Measurements from ENCODE around the gene SF3B2. TPM values are rescaled to one million over a fixed set of nuclear protein-coding genes. Genes with fewer than 3 reads are reported as not detected.

SF3B2 gene, protein sequence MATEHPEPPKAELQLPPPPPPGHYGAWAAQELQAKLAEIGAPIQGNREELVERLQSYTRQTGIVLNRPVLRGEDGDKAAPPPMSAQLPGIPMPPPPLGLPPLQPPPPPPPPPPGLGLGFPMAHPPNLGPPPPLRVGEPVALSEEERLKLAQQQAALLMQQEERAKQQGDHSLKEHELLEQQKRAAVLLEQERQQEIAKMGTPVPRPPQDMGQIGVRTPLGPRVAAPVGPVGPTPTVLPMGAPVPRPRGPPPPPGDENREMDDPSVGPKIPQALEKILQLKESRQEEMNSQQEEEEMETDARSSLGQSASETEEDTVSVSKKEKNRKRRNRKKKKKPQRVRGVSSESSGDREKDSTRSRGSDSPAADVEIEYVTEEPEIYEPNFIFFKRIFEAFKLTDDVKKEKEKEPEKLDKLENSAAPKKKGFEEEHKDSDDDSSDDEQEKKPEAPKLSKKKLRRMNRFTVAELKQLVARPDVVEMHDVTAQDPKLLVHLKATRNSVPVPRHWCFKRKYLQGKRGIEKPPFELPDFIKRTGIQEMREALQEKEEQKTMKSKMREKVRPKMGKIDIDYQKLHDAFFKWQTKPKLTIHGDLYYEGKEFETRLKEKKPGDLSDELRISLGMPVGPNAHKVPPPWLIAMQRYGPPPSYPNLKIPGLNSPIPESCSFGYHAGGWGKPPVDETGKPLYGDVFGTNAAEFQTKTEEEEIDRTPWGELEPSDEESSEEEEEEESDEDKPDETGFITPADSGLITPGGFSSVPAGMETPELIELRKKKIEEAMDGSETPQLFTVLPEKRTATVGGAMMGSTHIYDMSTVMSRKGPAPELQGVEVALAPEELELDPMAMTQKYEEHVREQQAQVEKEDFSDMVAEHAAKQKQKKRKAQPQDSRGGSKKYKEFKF
- total RNA-seq = 204 and 229 TPM in 2 replicates

DNA sequence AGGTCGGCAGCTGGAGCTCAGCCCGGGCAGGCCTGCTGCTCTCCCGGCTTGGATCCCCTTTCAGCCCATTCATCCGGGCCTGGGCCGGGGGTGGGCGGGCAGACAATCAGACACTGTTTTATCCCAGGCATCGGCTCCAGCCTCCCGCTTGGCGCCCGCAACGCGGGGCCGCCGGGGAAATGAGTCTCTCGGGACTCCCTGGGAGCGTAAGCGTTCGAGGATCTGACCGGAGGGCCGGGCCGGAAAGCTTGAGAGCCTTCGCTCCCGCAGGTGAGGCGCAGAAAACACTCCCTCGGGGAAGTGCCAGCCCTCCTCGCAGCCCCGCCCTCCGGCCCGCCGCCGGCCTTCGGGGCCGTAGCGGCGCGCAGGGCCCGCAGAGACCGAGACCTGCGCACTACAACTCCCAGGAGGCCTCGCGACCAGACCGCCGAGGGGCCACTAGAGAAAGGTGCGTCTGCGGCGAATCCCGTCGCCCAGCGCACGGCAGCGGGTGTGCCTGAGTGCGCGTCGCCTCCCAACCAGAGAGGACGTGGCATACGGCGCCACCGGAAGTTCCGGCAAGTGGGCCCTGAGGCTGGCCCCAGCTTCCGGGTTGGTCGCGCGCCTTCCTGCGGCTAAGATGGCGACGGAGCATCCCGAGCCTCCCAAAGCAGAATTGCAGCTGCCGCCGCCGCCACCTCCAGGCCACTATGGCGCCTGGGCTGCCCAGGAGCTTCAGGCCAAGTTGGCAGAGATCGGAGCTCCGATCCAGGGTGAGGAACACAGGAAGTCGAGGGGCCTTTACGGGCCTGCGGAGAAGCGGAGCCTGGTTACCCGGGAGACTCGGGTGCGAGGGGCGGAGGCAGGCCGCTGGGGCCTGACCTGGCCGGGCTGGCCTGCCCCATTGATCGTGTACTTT lies at the start of gene SF3B2:
Gene SF3B2 (plus strand): TSS at position 599 of the 898 bp plus-strand sequence. CDS start 21 bp downstream, at position 620.
- peak within 1 kb of the TSS; percentile 95 for H3K4me3 ChIP-seq (ENCODE audit: low read depth, low read length)
- TF ChIP-seq, protein P1, sequence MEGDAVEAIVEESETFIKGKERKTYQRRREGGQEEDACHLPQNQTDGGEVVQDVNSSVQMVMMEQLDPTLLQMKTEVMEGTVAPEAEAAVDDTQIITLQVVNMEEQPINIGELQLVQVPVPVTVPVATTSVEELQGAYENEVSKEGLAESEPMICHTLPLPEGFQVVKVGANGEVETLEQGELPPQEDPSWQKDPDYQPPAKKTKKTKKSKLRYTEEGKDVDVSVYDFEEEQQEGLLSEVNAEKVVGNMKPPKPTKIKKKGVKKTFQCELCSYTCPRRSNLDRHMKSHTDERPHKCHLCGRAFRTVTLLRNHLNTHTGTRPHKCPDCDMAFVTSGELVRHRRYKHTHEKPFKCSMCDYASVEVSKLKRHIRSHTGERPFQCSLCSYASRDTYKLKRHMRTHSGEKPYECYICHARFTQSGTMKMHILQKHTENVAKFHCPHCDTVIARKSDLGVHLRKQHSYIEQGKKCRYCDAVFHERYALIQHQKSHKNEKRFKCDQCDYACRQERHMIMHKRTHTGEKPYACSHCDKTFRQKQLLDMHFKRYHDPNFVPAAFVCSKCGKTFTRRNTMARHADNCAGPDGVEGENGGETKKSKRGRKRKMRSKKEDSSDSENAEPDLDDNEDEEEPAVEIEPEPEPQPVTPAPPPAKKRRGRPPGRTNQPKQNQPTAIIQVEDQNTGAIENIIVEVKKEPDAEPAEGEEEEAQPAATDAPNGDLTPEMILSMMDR (conservative IDR thresholded peaks at IDR 0.05; ENCODE audit: low read depth, low read length) = no peak
- DNase-seq (ENCODE audit: low read depth) = peak; percentile 61

DNA sequence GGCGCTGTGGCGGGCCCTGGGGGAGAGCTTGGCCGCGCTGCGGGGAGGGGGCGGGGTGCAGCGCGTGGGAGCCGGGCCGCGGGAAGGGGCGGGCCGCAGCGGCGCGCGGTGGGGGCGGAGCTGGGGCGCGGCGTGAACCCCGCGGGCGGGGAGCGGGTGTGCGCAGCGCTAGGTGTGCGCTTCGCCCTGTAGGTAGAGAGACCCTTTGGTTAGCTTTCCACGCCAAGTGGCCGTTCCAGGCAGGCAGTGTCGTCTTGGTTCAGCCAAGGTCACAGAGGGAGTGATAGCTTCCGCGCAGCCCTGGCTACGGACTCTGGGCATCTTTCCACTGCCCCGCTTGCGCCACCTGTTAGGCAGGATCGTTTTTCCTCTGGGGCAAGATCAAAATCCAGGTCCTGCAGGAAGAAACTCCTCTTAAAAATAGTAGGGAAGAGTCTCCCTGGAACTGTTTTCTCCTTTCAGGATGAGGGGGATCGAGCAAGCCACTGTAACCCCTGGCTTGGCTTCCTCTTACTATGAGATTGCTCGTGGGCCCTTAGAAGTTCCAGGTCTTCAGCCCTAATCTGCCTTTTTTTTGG lies 49.4 kb upstream of the SF3B2 start:
- no peak for DNase-seq (ENCODE audit: low read depth)
- TF ChIP-seq, protein P1 (conservative IDR thresholded peaks at IDR 0.05; ENCODE audit: low read depth, low read length) = peak; percentile 30
- H3K4me3 ChIP-seq (ENCODE audit: low read depth, low read length) = peak overlapping the region; percentile 92

DNA sequence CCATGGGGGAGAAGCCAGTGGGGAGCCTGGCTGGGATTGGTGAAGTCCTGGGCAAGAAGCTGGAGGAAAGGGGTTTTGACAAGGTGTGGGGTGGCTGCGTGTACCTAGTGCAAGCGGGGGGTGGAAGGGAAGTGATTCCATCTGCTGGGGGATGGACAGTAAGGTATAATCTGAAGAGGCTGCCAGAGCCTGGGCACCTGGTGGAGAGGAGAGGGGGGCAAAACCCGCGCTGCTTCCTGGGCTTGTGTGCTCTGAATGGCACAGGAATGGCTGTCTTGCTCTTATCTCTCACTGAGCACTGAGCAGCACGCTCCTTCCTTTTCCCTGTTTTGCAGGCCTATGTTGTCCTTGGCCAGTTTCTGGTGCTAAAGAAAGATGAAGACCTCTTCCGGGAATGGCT lies 48.9 kb upstream of the SF3B2 start:
- TF ChIP-seq, protein P1 (conservative IDR thresholded peaks at IDR 0.05; ENCODE audit: low read depth, low read length) = no peak
- peak overlapping the region; percentile 92 for H3K4me3 ChIP-seq (ENCODE audit: low read depth, low read length)
- DNase-seq (ENCODE audit: low read depth) = no peak

DNA sequence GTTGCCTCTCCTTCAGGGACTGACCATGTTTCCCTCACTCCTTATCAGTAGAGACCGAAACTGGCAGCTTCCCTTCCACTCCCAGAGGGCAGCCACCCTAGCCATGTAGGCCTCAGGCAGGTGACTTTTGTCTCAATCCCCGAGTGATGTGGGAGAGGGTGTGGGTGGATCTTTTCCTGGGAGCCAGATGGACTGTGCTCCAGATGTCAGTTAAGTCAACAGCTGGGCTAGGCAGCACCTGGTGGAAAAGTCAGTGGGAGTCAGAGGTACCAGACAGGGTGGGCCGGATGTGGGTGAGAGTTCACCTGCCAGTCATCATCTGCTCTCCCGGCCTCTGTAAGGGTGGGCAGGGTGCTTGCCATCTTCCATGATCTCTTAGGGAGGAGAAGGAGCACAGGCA lies 48.0 kb upstream of the SF3B2 start:
- TF ChIP-seq, protein P1 (conservative IDR thresholded peaks at IDR 0.05; ENCODE audit: low read depth, low read length) = no peak
- no peak overlapping the region for H3K4me3 ChIP-seq (ENCODE audit: low read depth, low read length)
- no peak for DNase-seq (ENCODE audit: low read depth)

- TF ChIP-seq, protein P1 (conservative IDR thresholded peaks at IDR 0.05; ENCODE audit: low read depth, low read length) = no peak
- DNase-seq (ENCODE audit: low read depth) = no peak
- no peak overlapping the region for H3K4me3 ChIP-seq (ENCODE audit: low read depth, low read length)
Observed at GRCh38 chr11:66006134-66006890, 45.9 kb upstream of the SF3B2 start.

All from epithelial cell of proximal tubule (primary cell).